HEK293 (cell line): ENCODE measurements around the gene FAM219B.

Experiments
- AEBP2 ChIP-seq: fragments of 450-650 bp; formaldehyde crosslinking; IDR thresholded peaks from 2 replicates; pipeline ENCODE4 v1.5.1; 2016; ENCODE audit warnings: missing biosample characterization, missing genetic modification characterization, borderline replicate concordance
- ATF2 ChIP-seq: fragments of 450-650 bp; formaldehyde crosslinking; IDR thresholded peaks from 2 replicates; pipeline ENCODE4 v1.5.1; 2016; ENCODE audit warnings: missing biosample characterization, missing genetic modification characterization, low read depth
- ELK4 ChIP-seq: IDR thresholded peaks from 2 replicates; pipeline ENCODE4 v1.6.1; 2011; ENCODE audit warnings: mild to moderate bottlenecking, low read depth, low read length, borderline replicate concordance
- GFI1B ChIP-seq: fragments of 450-650 bp; formaldehyde crosslinking; IDR thresholded peaks from 2 replicates; pipeline ENCODE4 v1.5.1; 2016; ENCODE audit warnings: missing biosample characterization, missing genetic modification characterization
- KLF16 ChIP-seq: fragments of 450-650 bp; formaldehyde crosslinking; IDR thresholded peaks from 2 replicates; pipeline ENCODE4 v1.5.1; 2017; ENCODE audit warnings: missing biosample characterization, missing genetic modification characterization
- KLF8 ChIP-seq: fragments of 450-650 bp; formaldehyde crosslinking; IDR thresholded peaks from 2 replicates; pipeline ENCODE4 v1.5.1; 2016; ENCODE audit warnings: missing biosample characterization, missing genetic modification characterization
- PBX3 ChIP-seq: sonication (generic); formaldehyde crosslinking; IDR thresholded peaks from 2 replicates; pipeline ENCODE4 v1.8.1; 2022; ENCODE audit warnings: mild to moderate bottlenecking, moderate library complexity, missing genetic modification reagents
- REST ChIP-seq: fragments of 450-650 bp; formaldehyde crosslinking; IDR thresholded peaks from 2 replicates; pipeline ENCODE4 v1.5.1; 2016; ENCODE audit warnings: missing biosample characterization, missing genetic modification characterization
- SALL2 ChIP-seq: fragments of 450-650 bp; formaldehyde crosslinking; IDR thresholded peaks from 2 replicates; pipeline ENCODE4 v1.5.0; 2017; ENCODE audit warnings: missing biosample characterization, mild to moderate bottlenecking, missing genetic modification characterization, borderline replicate concordance
- TCF7L2 ChIP-seq: IDR thresholded peaks from 2 replicates; pipeline ENCODE4 v1.6.1; 2011; ENCODE audit warnings: low read depth, mild to moderate bottlenecking, inconsistent platforms, low read length, moderate library complexity, borderline replicate concordance
- ZNF155 ChIP-seq: fragments of 450-650 bp; formaldehyde crosslinking; IDR thresholded peaks from 2 replicates; pipeline ENCODE4 v1.5.1; 2016; ENCODE audit warnings: missing biosample characterization, missing genetic modification characterization
- ZNF18 ChIP-seq: fragments of 450-650 bp; formaldehyde crosslinking; IDR thresholded peaks from 2 replicates; pipeline ENCODE4 v1.5.1; 2016; ENCODE audit warnings: missing biosample characterization, missing genetic modification characterization
- ZNF2 ChIP-seq: fragments of 450-650 bp; formaldehyde crosslinking; IDR thresholded peaks from 2 replicates; pipeline ENCODE4 v1.5.1; 2016; ENCODE audit warnings: missing biosample characterization, missing genetic modification characterization
- ZNF280C ChIP-seq: fragments of 450-650 bp; formaldehyde crosslinking; IDR thresholded peaks from 2 replicates; pipeline ENCODE4 v1.5.1; 2016; ENCODE audit warnings: missing biosample characterization, missing genetic modification characterization
- ZNF292 ChIP-seq: fragments of 450-650 bp; formaldehyde crosslinking; IDR thresholded peaks from 2 replicates; pipeline ENCODE4 v1.5.1; 2016; ENCODE audit warnings: low read depth, missing biosample characterization, missing genetic modification characterization, borderline replicate concordance
- ZNF324 ChIP-seq: fragments of 450-650 bp; formaldehyde crosslinking; IDR thresholded peaks from 2 replicates; pipeline ENCODE4 v1.5.1; 2016; ENCODE audit warnings: missing biosample characterization, missing genetic modification characterization
- ZNF335 ChIP-seq: fragments of 450-650 bp; formaldehyde crosslinking; conservative IDR thresholded peaks from 2 replicates; pipeline ENCODE4 v1.5.1; 2016; ENCODE audit warnings: missing biosample characterization, missing genetic modification characterization
- ZNF350 ChIP-seq: fragments of 450-650 bp; formaldehyde crosslinking; IDR thresholded peaks from 2 replicates; pipeline ENCODE4 v1.5.0; 2017; ENCODE audit warnings: missing biosample characterization, mild to moderate bottlenecking, missing genetic modification characterization
- ZNF354C ChIP-seq: fragments of 450-650 bp; formaldehyde crosslinking; IDR thresholded peaks from 2 replicates; pipeline ENCODE4 v1.5.1; 2016; ENCODE audit warnings: missing biosample characterization, missing genetic modification characterization, low read depth, borderline replicate concordance
- ZNF473 ChIP-seq: fragments of 450-650 bp; formaldehyde crosslinking; IDR thresholded peaks from 2 replicates; pipeline ENCODE4 v1.5.1; 2017; ENCODE audit warnings: missing biosample characterization, missing genetic modification characterization
- ZNF645 ChIP-seq: fragments of 450-650 bp; formaldehyde crosslinking; IDR thresholded peaks from 2 replicates; pipeline ENCODE4; 2016; ENCODE audit warnings: missing biosample characterization, missing genetic modification characterization
- ZNF791 ChIP-seq: fragments of 450-650 bp; formaldehyde crosslinking; IDR thresholded peaks from 2 replicates; pipeline ENCODE4 v1.5.1; 2016; ENCODE audit warnings: missing biosample characterization, missing genetic modification characterization
- ZNF837 ChIP-seq: fragments of 450-650 bp; formaldehyde crosslinking; IDR thresholded peaks from 2 replicates; pipeline ENCODE4 v1.5.1; 2016; ENCODE audit warnings: missing biosample characterization, missing genetic modification characterization
- ZSCAN23 ChIP-seq: fragments of 450-650 bp; formaldehyde crosslinking; IDR thresholded peaks from 2 replicates; pipeline ENCODE4 v1.5.1; 2016; ENCODE audit warnings: missing biosample characterization, missing genetic modification characterization

FAM219B gene

GRCh38 chr15:74937590-74938371 is 31.1 kb upstream of the FAM219B start, which contains the start of gene COX5A (continued):
- TF ChIP-seq PBX3: peak; percentile 84; the same call in 1 of the 2 replicates
- TF ChIP-seq ZNF837 (tag by site-specific recombination): no peak
- TF ChIP-seq ZNF280C: no peak
- TF ChIP-seq ZNF324 (tag by site-specific recombination): peak; percentile 84; the same call in 1 of the 2 replicates
- TF ChIP-seq ZNF155 (tag by site-specific recombination): no peak
- no peak for TF ChIP-seq ZNF473
- TF ChIP-seq AEBP2 (tag by site-specific recombination): no peak
- no peak for TF ChIP-seq SALL2 (tag by site-specific recombination)
- no peak for TF ChIP-seq TCF7L2
- TF ChIP-seq ZNF791: no peak
- TF ChIP-seq KLF16 (tag by site-specific recombination): peak; percentile 87
- peak; percentile 79 for TF ChIP-seq ZNF2
- peak; percentile 31; the same call in 1 of the 2 replicates for TF ChIP-seq ZNF292
- peak; percentile 48 for TF ChIP-seq REST
- peak; percentile 41; the same call in 1 of the 2 replicates for TF ChIP-seq ATF2
- no peak for TF ChIP-seq ELK4
- no peak for TF ChIP-seq GFI1B (tag by site-specific recombination)
- no peak for TF ChIP-seq ZSCAN23 (tag by site-specific recombination)
- TF ChIP-seq ZNF335 (tag by site-specific recombination): peak; percentile 66; the same call in 1 of the 2 replicates
- no peak for TF ChIP-seq ZNF18 (tag by site-specific recombination)
- no peak for TF ChIP-seq ZNF350
- TF ChIP-seq ZNF354C (tag by site-specific recombination): no peak
- TF ChIP-seq KLF8: peak; percentile 93; the same call in 1 of the 2 replicates
- no peak for TF ChIP-seq ZNF645 (tag by site-specific recombination)
